NCI-H187 treated with DMSO at 0.1 percent for 48 hours (cell line): Measurements from ENCODE around the gene ATF3.
"Not testable (repeated sequence)": the region's sequence is repeated elsewhere in the genome, so short reads cannot be mapped to it uniquely, and the experiment has no call there.

Experiments used
- DNase-seq: peaks from one replicate; lab custom pipeline; 2025; lab: John Stamatoyannopoulos, UW

The ATF3 gene

GRCh38 chr1:212651977-212652376 is 43.4 kb downstream of the ATF3 start:
- DNase-seq: no peak

GRCh38 chr1:212652609-212653008 is 44.0 kb downstream of the ATF3 start:
- no peak for DNase-seq

- no peak for DNase-seq
These were observed 47.3 kb downstream of the ATF3 start for GRCh38 chr1:212655668-212656440.

GRCh38 chr1:212656730-212657129 is 48.2 kb downstream of the ATF3 start:
- no peak for DNase-seq

- DNase-seq: not testable (repeated sequence)
These were observed 49.7 kb downstream of the ATF3 start for GRCh38 chr1:212658250-212658649.

GRCh38 chr1:212664409-212665199 is 56.0 kb downstream of the ATF3 start:
- DNase-seq: no peak

- no peak for DNase-seq
These were observed 56.9 kb downstream of the ATF3 start for GRCh38 chr1:212665241-212666115.

GRCh38 chr1:212666116-212666775 is 57.7 kb downstream of the ATF3 start:
- DNase-seq: no peak

GRCh38 chr1:212667223-212668139 is 58.9 kb downstream of the ATF3 start:
- DNase-seq: no peak

GRCh38 chr1:212668477-212668876 is 59.9 kb downstream of the ATF3 start:
- no peak for DNase-seq

GRCh38 chr1:212669102-212669501 is 60.5 kb downstream of the ATF3 start:
- DNase-seq: no peak

GRCh38 chr1:212669600-212669999 is 61.0 kb downstream of the ATF3 start:
- no peak for DNase-seq

- DNase-seq: no peak
These were observed 61.7 kb downstream of the ATF3 start for GRCh38 chr1:212670301-212670700.
